IgD-negative memory B cell (primary cell): Measurements from ENCODE around the gene XK. TPM values are rescaled to one million over a fixed set of nuclear protein-coding genes. Genes with fewer than 3 reads are reported as not detected.
"Not testable (repeated sequence)": the region's sequence is repeated elsewhere in the genome, so short reads cannot be mapped to it uniquely, and the experiment has no call there.

Source experiments
- H3K27ac Mint-ChIP-seq, 3 donors: one replicate each; pipeline ENCODE4 v1.8.0; 2020 to 2022; ENCODE audit warnings: mild to moderate bottlenecking in 3 of 3, mixed read lengths in 3 of 3, moderate library complexity in 1 of 3
- H3K27me3 Mint-ChIP-seq: one replicate; pipeline ENCODE4 v1.8.0; 2021; ENCODE audit warnings: mixed read lengths
- H3K36me3 Mint-ChIP-seq: one replicate; pipeline ENCODE4 v1.8.0; 2020; ENCODE audit warnings: mild to moderate bottlenecking, mixed read lengths
- H3K4me1 Mint-ChIP-seq, 3 donors: one replicate each; pipeline ENCODE4 v1.8.0; 2020 to 2022; ENCODE audit warnings: mixed read lengths in 3 of 3, mild to moderate bottlenecking in 1 of 3
- H3K4me3 Mint-ChIP-seq, 4 donors: one replicate each; pipeline ENCODE4 v1.8.0; 2020 to 2022; ENCODE audit warnings: mild to moderate bottlenecking in 4 of 4, mixed read lengths in 4 of 4, moderate library complexity in 3 of 4
- H3K9me3 Mint-ChIP-seq, 3 donors: one replicate each; pipeline ENCODE4 v1.8.0; 2020 to 2021; ENCODE audit warnings: mixed read lengths in 3 of 3, mild to moderate bottlenecking in 1 of 3
- polyA plus RNA-seq: library from polyadenylated mRNA; unstranded; fragments of 300-500 nt; fragmentation: Illumina TruSeq; gene quantifications from one replicate; pipeline ENCODE4 v1.2.3, GENCODE V29; 2021

Gene XK, protein sequence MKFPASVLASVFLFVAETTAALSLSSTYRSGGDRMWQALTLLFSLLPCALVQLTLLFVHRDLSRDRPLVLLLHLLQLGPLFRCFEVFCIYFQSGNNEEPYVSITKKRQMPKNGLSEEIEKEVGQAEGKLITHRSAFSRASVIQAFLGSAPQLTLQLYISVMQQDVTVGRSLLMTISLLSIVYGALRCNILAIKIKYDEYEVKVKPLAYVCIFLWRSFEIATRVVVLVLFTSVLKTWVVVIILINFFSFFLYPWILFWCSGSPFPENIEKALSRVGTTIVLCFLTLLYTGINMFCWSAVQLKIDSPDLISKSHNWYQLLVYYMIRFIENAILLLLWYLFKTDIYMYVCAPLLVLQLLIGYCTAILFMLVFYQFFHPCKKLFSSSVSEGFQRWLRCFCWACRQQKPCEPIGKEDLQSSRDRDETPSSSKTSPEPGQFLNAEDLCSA
- polyA plus RNA-seq: 0.18 TPM

DNA sequence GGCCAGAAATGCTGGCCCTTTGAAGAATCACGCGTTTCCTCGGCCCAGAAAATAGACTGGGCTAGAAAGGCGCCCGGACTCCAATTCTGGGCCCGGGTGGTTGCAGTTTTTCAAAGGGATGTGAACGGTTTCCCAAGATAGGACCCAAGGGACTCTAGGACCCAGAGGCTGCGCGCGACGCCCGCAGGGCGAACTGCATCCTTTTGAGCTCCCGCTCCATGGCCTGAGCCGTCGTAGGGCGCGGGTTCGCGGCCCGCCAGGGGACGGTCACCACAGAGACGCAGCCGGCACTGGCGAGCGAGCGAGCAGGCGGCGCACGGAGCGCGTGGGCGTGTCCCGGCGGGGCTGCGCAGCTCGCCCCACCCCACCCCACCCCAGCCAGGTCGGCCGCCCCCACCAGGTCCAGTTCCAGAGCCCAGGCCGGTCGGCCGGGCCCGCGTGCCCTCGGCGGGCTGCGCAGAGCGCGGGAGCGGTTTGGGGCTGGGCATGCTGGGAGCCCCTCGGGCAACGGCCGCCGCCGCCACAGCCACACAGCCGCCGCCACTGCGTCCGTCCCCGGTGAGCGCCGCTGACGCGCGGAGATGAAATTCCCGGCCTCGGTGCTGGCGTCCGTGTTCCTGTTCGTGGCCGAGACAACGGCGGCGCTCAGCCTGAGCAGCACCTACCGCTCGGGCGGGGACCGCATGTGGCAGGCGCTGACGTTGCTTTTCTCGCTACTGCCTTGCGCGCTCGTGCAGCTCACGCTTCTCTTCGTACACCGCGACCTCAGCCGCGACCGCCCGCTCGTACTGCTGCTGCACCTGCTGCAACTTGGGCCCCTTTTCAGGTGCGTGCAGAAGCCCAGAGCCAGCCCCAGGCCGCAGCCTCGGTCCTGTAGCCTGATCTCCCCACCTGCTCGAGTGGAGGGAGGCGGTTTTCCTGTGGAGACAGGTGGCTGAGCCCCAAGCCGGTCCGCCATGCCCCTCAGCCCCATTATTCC lies at the start of gene XK:
TSS of gene XK (plus strand) at position 411 of the 979 bp plus-strand sequence. CDS start at position 582, 171 bp downstream.
- Mint-ChIP-seq H3K4me1 (peaks cover 0 to 1% (median 0%) of the 10 kb centered on the region in 3 donors), H3K27me3 (peaks cover 5% of the 10 kb centered on the region), H3K36me3 (no peaks in the 10 kb centered on the region), H3K9me3 (no peaks in the 10 kb centered on the region), H3K4me3 (peak within 1 kb of the TSS; percentile 74 to 90 (median 81)), H3K27ac (no peak within 1 kb of the TSS)

DNA sequence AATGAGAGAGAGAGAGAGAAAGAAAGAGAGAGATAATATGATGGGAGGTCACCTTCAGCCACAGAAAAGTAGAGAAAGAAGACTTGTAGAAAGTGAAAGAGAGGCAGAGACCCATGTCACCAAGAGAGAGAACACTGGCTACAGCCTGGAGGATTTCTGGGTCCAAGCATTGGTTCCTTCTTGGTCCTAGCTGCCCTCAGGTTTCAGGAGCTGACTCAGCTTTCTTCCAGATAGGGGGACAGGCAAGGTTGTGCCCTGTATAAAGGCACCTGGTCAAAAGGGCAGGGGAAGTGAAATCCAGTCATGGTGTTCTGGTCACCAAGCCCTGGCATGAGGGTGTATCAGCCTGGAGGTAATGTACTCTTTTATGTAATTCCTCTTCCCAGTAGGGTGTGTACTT lies 47.5 kb upstream of the XK start:
- Mint-ChIP-seq H3K9me3 (no peaks in the 10 kb centered on the region), H3K4me1 (no peaks in the 10 kb centered on the region), H3K4me3 (no peak overlapping the region), H3K27ac (no peak overlapping the region), H3K27me3 (peaks cover 6% of the 10 kb centered on the region), H3K36me3 (no peaks in the 10 kb centered on the region)

DNA sequence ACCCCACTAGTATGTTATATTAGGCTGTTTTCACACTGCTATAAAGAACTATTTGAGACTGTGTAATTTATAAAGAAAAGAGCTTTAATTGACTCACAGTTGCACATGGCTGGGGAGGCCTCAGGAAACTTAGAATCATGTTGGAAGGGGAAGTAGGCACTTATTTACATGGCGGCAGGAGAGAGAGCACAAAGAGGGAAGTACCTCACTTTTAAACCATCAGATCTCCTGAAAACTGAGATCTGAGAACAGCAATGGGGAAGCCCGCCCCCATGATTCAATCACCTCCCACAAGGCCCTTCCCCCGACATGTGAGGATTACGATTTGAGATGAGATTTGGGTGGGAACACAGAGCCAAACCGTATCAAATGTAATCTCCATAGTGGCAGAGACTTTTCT lies 45.4 kb upstream of the XK start:
- no peak overlapping the region for H3K27ac Mint-ChIP-seq
- no peaks in the 10 kb centered on the region for H3K36me3 Mint-ChIP-seq
- no peaks in the 10 kb centered on the region for H3K9me3 Mint-ChIP-seq
- no peak overlapping the region for H3K4me3 Mint-ChIP-seq
- no peaks in the 10 kb centered on the region for H3K4me1 Mint-ChIP-seq
- peaks cover 6% of the 10 kb centered on the region for H3K27me3 Mint-ChIP-seq

DNA sequence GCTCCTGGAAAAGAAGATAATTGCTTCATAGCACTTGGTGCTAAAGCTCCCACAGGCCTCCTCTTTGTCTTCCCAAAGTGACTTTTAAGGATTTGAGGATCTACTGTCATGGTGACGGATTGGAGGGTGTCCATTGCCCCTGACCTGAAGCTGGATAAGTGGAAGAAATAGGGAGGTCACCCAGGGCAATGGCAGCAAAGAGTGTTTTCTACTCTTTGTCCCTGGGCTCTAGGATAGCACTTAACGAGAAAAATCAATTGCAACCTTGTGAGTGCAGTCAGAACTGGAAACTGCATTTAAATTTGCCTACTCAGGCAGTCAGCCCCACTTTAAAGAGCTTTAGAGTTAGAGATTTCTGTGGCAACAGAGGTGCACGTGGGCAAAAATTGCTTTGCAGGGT lies 43.7 kb upstream of the XK start:
- H3K4me1 Mint-ChIP-seq: no peaks in the 10 kb centered on the region
- H3K4me3 Mint-ChIP-seq: no peak overlapping the region
- no peaks in the 10 kb centered on the region for H3K9me3 Mint-ChIP-seq
- no peak overlapping the region for H3K27ac Mint-ChIP-seq
- H3K27me3 Mint-ChIP-seq: peaks cover 3% of the 10 kb centered on the region
- H3K36me3 Mint-ChIP-seq: no peaks in the 10 kb centered on the region

DNA sequence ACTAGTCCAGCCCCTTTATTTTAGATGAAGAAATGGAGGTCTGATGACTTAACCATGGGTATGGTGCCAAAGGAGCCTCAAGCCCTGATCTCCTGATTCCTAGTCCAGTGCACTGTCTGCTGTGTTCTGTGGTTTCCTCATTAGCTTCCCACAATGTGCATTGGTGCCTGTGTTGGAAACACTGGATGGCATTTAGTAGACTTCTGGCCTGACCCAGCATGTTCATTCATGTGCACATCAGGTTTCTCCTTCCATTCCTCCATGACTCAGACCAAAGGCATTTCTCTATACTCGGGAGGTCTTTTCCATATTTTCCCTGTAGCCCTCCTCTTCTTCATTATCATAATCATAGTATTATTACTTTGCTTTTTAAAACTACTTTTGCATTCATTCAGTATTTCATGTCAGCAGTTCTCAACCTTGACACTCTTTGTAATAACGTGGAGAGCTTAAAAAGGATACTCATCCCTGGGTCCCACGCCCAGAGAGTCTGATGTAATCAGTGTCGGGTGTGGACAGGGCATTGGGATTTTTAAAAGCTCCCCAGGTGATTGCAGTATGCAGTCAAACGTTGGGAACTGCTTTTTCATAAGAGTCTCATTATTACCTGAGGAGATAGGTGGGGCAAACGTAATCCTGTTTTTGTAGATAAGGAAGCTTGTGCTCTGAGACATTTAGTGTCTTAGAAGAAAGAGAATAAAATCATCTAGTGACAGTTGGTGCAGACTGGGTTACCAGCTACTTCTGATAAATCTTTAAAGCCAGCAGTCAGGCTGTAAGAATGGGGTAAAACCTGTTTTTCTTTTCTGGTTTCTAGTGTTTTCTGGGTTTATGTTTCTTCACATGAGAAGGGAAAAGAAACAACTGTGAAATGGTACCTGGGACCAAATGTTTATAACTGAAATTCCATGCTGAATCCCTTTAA lies 40.9 kb upstream of the XK start:
- Mint-ChIP-seq H3K9me3 (no peaks in the 10 kb centered on the region), H3K36me3 (no peaks in the 10 kb centered on the region), H3K27me3 (peaks cover 2% of the 10 kb centered on the region), H3K4me1 (peaks cover 0 to 2% (median 0%) of the 10 kb centered on the region in 3 donors), H3K4me3 (no peak overlapping the region), H3K27ac (peak overlapping the region in 1 of 3 donors; percentile 27)

DNA sequence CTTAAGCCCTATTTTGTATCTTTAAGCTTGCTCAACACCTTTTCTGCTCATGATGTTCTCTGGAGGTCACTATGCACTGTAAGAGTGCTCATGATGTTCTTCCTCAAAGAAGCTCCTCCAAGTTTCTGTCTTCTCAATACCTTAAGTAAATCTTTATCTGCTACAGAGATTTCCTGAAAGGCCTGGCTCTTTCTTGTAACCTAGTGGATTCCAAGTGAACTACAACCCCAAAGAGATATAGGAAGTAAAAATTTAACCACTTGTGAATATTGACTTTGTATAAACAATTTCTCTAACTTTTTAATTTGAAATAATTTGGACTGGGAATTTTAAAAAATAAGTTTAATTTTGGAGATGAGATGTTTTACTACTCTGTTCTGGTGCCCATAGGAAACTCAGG lies 39.3 kb upstream of the XK start:
- H3K27me3 Mint-ChIP-seq: peaks cover 2% of the 10 kb centered on the region
- H3K27ac Mint-ChIP-seq: no peak overlapping the region
- no peak overlapping the region for H3K4me3 Mint-ChIP-seq
- no peaks in the 10 kb centered on the region for H3K36me3 Mint-ChIP-seq
- no peaks in the 10 kb centered on the region for H3K9me3 Mint-ChIP-seq
- peaks cover 0 to 2% (median 0%) of the 10 kb centered on the region in 3 donors for H3K4me1 Mint-ChIP-seq

DNA sequence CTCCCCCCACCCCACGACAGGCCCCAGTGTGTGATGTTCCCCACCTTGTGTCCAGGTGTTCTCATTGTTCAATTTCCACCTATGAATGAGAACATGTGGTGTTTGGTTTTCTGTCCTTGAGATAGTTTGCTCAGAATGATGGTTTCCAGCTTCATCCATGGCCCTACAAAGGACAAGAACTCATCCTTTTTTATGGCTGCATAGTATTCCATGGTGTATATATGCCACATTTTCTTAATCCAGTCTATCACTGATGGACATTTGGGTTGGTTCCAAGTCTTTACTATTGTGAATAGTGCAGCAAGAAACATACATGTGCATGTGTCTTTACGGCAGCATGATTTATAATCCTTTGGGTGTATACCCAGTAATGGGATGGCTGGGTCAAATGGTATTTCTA lies 34.7 kb upstream of the XK start:
- H3K27ac Mint-ChIP-seq, H3K4me1 Mint-ChIP-seq, H3K27me3 Mint-ChIP-seq, H3K9me3 Mint-ChIP-seq, H3K36me3 Mint-ChIP-seq, H3K4me3 Mint-ChIP-seq: not testable (repeated sequence)

DNA sequence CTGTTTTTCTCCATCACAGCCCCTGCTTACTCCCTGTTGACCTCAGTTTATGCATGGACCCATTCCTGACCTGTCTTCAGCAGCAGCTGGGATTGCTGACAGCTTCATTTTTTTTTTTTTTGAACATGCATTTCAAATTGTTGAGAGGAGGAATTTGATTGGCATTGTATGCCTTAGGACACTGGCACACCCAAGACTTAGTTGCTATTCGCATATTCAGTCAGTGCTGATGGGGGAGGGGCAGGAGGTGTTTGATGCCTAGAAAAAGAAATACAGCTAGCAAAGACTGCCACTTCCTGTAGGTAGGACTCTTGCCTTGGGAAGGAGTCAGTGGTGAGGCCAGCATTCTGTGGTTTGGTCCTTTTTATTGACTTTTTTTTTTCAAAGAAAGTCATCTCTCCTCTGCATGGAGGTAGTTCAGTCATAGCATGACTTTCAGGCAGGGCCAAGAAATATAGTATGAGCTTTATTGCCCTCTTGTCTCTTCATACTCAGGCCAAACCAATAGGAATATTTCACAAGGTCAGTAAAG lies 33.6 kb upstream of the XK start:
- Mint-ChIP-seq H3K4me3 (no peak overlapping the region), H3K27ac (no peak overlapping the region), H3K9me3 (no peaks in the 10 kb centered on the region), H3K36me3 (peaks cover 1% of the 10 kb centered on the region), H3K4me1 (peaks cover 0 to 2% (median 0%) of the 10 kb centered on the region in 3 donors), H3K27me3 (peaks cover 2% of the 10 kb centered on the region)

DNA sequence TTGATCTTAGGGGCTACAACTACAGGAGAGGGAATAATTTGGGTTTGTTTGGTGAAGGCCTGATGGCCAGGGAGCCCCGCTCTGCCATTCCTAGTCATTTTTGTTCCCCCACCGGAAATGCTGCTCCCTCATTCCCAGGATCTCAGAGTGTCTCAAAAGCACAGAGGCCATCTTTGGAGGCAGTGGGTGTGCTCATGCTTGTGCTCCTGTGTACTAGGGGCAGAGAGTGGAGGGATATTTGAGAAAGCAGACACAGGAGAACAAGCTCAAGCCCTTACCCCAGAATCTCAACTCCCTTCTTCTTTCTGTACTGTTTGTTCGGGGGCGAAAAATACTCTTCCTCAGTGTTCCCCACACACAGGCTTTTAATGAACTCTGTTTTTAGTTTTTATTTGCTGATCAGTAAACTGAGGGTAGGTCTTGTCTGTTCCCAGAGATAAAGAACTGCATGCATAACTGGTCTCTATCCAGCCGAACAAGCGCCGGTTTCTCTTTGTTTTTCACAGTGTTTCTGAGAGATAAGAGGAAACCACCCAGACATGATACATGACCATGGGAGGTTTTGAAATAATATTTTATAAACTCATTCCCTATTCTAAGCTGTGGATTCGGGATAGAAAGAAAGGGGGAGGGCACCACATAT lies 32.9 kb upstream of the XK start:
- Mint-ChIP-seq H3K4me3 (no peak overlapping the region), H3K4me1 (peaks cover 0 to 2% (median 0%) of the 10 kb centered on the region in 3 donors), H3K27me3 (peaks cover 2% of the 10 kb centered on the region), H3K9me3 (no peaks in the 10 kb centered on the region), H3K36me3 (peaks cover 1% of the 10 kb centered on the region), H3K27ac (no peak overlapping the region)

DNA sequence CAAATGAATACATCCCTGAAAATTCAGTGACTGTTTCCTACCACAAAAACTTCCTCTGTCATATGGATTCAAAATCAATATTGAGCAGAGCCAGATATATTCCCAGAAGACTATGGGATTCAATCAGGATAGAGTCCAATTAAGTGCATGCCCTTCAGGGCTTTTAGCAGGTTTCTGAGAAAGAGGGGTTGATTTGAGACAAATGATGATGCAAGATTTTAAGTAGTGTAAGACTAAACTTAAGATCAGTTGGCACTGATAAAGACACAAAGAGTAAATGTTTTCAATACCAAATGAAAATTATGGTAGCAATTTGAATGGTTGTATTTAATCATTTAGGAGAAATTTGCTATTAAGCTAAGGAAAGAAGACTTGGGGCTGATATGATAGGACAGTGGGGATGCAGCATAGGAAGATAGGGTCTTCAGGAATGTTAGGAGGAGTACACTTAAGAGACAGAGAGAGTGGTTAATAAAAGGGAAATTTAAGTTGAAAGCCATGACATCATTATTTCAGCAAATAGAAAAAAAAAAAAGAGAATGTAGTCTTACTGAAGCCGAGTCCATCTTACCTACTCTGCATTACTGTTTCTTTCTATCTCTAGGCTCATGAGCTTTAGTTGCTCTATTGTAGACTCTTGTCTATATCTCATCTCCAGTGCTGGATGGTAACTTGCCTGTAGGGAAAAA lies 32.0 kb upstream of the XK start:
- Mint-ChIP-seq H3K27me3 (peaks cover 2% of the 10 kb centered on the region), H3K4me3 (no peak overlapping the region), H3K36me3 (peaks cover 1% of the 10 kb centered on the region), H3K9me3 (no peaks in the 10 kb centered on the region), H3K4me1 (peaks cover 0 to 2% (median 0%) of the 10 kb centered on the region in 3 donors), H3K27ac (no peak overlapping the region)

DNA sequence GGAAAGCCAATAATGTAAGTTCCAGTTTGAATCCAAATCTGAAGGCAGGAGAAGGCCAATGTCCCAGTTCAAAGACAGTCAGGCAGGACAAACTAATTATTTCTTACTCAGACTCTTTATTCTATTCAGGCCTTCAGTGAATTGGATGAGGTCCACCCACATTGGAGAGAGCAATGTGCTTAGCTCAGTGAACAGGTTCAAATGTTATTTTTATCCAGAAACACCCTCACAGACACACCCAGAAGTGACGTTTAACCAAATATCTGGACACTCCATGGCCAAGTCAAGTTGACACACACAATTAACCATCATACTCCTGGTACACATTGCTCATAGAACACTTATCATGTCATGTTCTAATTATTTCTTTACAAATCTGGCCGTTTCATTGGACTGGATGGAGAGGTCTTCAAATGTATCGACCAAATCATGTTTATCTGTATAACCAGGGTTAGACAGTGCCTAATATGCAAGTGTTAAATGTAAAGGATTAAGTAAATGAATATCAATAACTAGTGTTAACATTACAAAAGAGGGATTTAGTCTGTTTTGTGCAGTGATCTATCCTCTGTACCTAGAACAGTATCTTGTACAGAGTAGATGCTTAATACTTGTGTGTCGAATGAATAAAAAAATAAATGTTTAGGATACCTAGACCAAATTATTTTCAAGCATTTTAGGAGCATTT lies 27.1 kb upstream of the XK start:
- H3K27me3 Mint-ChIP-seq: peaks cover 3% of the 10 kb centered on the region
- H3K9me3 Mint-ChIP-seq: no peaks in the 10 kb centered on the region
- peaks cover 1% of the 10 kb centered on the region for H3K36me3 Mint-ChIP-seq
- H3K4me3 Mint-ChIP-seq: no peak overlapping the region
- H3K27ac Mint-ChIP-seq: no peak overlapping the region
- no peaks in the 10 kb centered on the region for H3K4me1 Mint-ChIP-seq

DNA sequence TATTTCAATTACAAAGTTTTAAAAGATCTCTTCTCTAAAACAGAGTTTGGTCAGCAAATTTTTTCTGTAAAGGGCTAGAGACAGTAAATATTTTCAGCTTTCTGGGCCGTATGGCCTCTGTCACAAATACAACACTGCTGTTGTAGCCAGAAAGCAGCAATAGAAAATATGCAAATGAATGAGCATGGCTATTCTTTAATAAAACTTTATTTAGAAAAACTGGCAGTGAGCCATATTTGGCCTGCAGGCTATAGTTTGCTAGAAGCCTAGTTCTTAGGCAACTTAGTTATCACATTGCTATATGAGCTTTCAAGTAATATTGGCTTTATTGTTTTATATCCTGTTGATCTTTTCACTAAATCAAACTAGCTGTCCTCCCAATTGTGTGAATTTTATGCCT lies 26.5 kb upstream of the XK start:
- Mint-ChIP-seq H3K36me3 (peaks cover 1% of the 10 kb centered on the region), H3K9me3 (no peaks in the 10 kb centered on the region), H3K4me1 (no peaks in the 10 kb centered on the region), H3K27me3 (peaks cover 3% of the 10 kb centered on the region), H3K4me3 (no peak overlapping the region), H3K27ac (no peak overlapping the region)

DNA sequence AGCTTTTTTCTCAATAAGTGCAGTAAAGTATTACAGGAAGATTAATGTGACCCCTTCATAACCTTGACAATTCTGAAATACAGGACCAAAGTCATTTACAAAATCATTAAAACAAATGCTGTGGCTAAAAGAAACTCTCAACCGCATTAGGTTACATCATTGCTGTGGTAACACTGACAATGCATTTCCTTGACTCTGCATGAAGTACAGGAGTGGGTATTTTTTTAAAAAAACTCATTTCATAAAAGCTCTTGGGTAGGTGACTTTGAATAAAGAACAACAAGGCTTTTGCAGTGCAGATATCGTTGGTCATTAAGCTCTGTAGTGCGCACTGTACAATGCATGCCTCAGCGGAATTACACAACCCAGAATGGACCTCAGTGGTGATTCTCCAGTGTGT lies 23.4 kb upstream of the XK start:
- H3K27ac Mint-ChIP-seq: no peak overlapping the region
- H3K9me3 Mint-ChIP-seq: peaks cover 0 to 6% (median 3%) of the 10 kb centered on the region in 3 donors
- peaks cover 2% of the 10 kb centered on the region for H3K27me3 Mint-ChIP-seq

More for the DNA sequence above, 23.4 kb upstream of the XK start:
- H3K4me3 Mint-ChIP-seq: no peak overlapping the region
- no peaks in the 10 kb centered on the region for H3K4me1 Mint-ChIP-seq
- no peaks in the 10 kb centered on the region for H3K36me3 Mint-ChIP-seq
